Sigmoid colon (tissue), 3 donors: ENCODE results near the gene LHFPL2.
"Not testable (repeated sequence)": the region's sequence is repeated elsewhere in the genome, so short reads cannot be mapped to it uniquely, and the experiment has no call there.

Source experiments
- CTCF ChIP-seq, 4 experiments: fragments of 450-650 bp in 3 of 4; fragments of 200-600 bp in 1 of 4; IDR thresholded peaks; one replicate each; pipeline ENCODE4 v1.5.1; 2016 to 2019; ENCODE audit warnings: antibody characterized with exemption in 4 of 4, mild to moderate bottlenecking in 3 of 4, moderate library complexity in 2 of 4
- POLR2A ChIP-seq, 2 donors: fragments of 450-650 bp; IDR thresholded peaks; one replicate each; pipeline ENCODE4 v1.6.1; 2016; ENCODE audit warnings: antibody characterized with exemption in 2 of 2, mild to moderate bottlenecking in 2 of 2, moderate library complexity in 2 of 2

GRCh38 chr5:78683905-78684304 lies 35.3 kb upstream of the LHFPL2 start:
- TF ChIP-seq CTCF, POLR2A (IDR thresholded peaks at IDR 0.05): not testable (repeated sequence)
